ENCODE data around the gene RRP1.

- TF ChIP-seq CTCF (IDR thresholded peaks at IDR 0.05) (no peak), POLR2A (IDR thresholded peaks at IDR 0.05) (no peak), POLR2AphosphoS5 (IDR thresholded peaks at IDR 0.05; ENCODE audit: insufficient read depth in 1 of 2, low read depth in 1 of 2) (no peak)
Observed at GRCh38 chr21:43836616-43837015, 47.2 kb downstream of the RRP1 start.

Measured in vagina (tissue), 2 donors.